A673 (cell line): Measurements from ENCODE around the gene RPTOR. TPM values are rescaled to one million over a fixed set of nuclear protein-coding genes. Genes with fewer than 3 reads are reported as not detected.
A peak's percentile ranks its signal among the peaks of the same experiment; 100 is the strongest.

Experiments used
- BruUV-seq: library from RNA; stranded (reverse); fragments of 400-500 nt; replicated peaks from 2 replicates; lab custom pipeline; 2021; lab: Mats Ljungman, UMichigan
- CTCF ChIA-PET: fragments of 300-600 bp; sonication (Branson Sonifier 250); formaldehyde crosslinking; loops from one replicate; lab custom pipeline; 2022; ENCODE audit warnings: antibody characterized with exemption; lab: Charles Lee
- POLR2A ChIA-PET: fragments of 300-600 bp; sonication (Branson Sonifier 250); formaldehyde crosslinking; loops from one replicate; lab custom pipeline; 2022; ENCODE audit warnings: antibody characterized with exemption; ENCODE audit not compliant: low non-redundant PET; lab: Charles Lee
- DNase-seq: peaks from one replicate; pipeline ENCODE4 v3.0.0-alpha.2; 2015; ENCODE audit warnings: low spot score
- H3K27ac ChIP-seq: fragments of 200-600 bp; sonication (generic); 2 replicates; pipeline ENCODE4 v1.5.1; 2016; ENCODE audit warnings: mixed run types, low read depth, mild to moderate bottlenecking, mixed read lengths, antibody characterized with exemption, low read length; ENCODE audit not compliant: poor library complexity, severe bottlenecking
- H3K27me3 ChIP-seq: fragments of 200-600 bp; sonication (generic); replicated peaks from 2 replicates; pipeline ENCODE4 v1.6.1; 2017; ENCODE audit warnings: mixed run types, low read depth, mild to moderate bottlenecking, mixed read lengths, antibody characterized with exemption, low read length; ENCODE audit not compliant: insufficient read depth, poor library complexity
- H3K36me3 ChIP-seq: fragments of 200-600 bp; sonication (generic); 2 replicates; pipeline ENCODE4 v1.6.1; 2016; ENCODE audit warnings: mixed run types, mild to moderate bottlenecking, mixed read lengths, antibody characterized with exemption, low read length; ENCODE audit not compliant: insufficient read depth, poor library complexity, severe bottlenecking
- H3K4me1 ChIP-seq: fragments of 200-600 bp; sonication (generic); 2 replicates; pipeline ENCODE4 v1.6.1; 2017; ENCODE audit warnings: mixed run types, mild to moderate bottlenecking, mixed read lengths, antibody characterized with exemption, low read length; ENCODE audit not compliant: insufficient read depth, poor library complexity, severe bottlenecking
- H3K4me3 ChIP-seq: fragments of 200-600 bp; sonication (generic); 2 replicates; pipeline ENCODE4 v1.5.1; 2016; ENCODE audit warnings: low read depth, mixed run types, mild to moderate bottlenecking, mixed read lengths, low read length; ENCODE audit not compliant: poor library complexity, severe bottlenecking
- H3K9me3 ChIP-seq: fragments of 200-600 bp; sonication (generic); 2 replicates; pipeline ENCODE4 v1.6.1; 2016; ENCODE audit warnings: mixed run types, low read depth, mild to moderate bottlenecking, mixed read lengths, antibody characterized with exemption, low read length; ENCODE audit not compliant: poor library complexity, severe bottlenecking
- CTCF ChIP-seq: fragments of 300-800, 200-600 bp; sonication (generic); conservative IDR thresholded peaks from 2 replicates; pipeline ENCODE4 v1.5.1; 2017; ENCODE audit warnings: low read depth, mild to moderate bottlenecking, antibody characterized with exemption, low read length, moderate library complexity, mixed read lengths
- EZH2 ChIP-seq: fragments of 200-600 bp; sonication (generic); IDR thresholded peaks from 2 replicates; pipeline ENCODE4 v1.6.1; 2017; ENCODE audit warnings: borderline replicate concordance, low read depth, mild to moderate bottlenecking, mixed read lengths, antibody characterized with exemption, low read length; ENCODE audit not compliant: poor library complexity, severe bottlenecking
- intact Hi-C: fragments of 100-400 bp; cut with micrococcal nuclease; formaldehyde crosslinking; loops from one replicate; pipeline ENCODE4 v1.10.0; 2022; ENCODE audit not compliant: unreplicated experiment
- total RNA-seq: library from RNA; stranded (reverse); gene quantifications from 2 replicates; pipeline ENCODE4 v1.2.3, GENCODE V29; 2021

Gene RPTOR
- total RNA-seq, 1 experiment from 2014 or later, result 55.2 TPM

DNA sequence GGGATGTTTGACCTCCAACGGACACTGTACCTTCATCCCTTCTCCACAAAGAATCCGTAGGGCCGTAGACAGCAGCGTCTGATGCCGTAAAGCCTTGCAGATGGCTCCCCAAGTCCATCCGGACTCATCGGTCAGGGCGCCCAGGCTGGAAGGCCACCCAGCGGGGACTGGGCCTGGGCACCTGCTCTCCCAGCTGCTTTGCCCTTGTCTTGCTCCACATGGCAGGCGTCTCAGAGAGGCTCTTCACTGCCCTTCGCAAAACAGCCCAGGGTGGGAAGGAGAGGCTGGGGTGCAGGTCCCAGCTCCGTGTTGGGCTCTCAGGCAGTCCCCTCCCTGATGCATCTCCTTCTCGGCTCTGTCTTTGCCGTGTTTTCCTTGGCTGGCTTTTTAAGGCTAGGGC, 6.2 kb upstream of the RPTOR start:
- Histone ChIP-seq H3K27ac (no peak overlapping the region), H3K4me1 (no peaks in the 10 kb centered on the region), H3K4me3 (no peak overlapping the region), H3K27me3 (no peaks in the 10 kb centered on the region), H3K9me3 (no peaks in the 10 kb centered on the region), H3K36me3 (no peaks in the 10 kb centered on the region)
- POLR2A ChIA-PET, result no interaction called here
- TF ChIP-seq EZH2 (no peak), CTCF (no peak)
- no TSS peak for BruUV-seq
- CTCF ChIA-PET, result no interaction called here
- intact Hi-C loops, result no loop called here
- DNase-seq, result no peak

DNA sequence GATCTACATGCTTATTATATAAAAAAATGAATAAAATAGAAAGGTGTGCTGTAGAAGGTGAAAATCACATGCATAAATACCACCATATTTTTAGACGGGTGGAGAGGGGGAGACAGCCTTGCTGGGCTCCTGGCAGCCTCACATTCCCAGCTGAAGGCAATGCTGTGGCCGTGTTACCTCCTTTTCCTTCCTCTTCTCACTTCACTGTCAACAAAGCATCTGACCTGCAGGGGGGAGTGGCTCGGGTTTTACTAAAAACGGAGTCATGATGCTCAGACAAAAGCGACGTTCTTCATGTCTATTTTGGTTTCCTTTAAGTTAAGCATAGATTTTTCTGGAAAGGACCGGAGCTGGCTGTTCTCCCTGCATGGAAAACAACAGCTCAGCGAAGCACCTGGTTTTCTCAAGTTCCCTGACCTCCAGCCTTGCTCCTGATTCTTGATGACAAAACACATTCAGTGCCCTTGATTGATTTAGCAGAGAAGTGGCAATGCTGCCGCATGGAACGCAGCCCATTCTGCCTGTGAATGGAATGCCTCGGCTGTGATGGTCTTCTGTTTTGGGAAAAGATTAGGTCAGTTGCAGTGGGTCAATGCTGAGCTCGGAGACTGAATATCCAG, 5.5 kb upstream of the RPTOR start:
- Histone ChIP-seq H3K27ac (no peak overlapping the region), H3K9me3 (no peaks in the 10 kb centered on the region), H3K4me3 (no peak overlapping the region), H3K4me1 (no peaks in the 10 kb centered on the region), H3K36me3 (no peaks in the 10 kb centered on the region), H3K27me3 (no peaks in the 10 kb centered on the region)
- intact Hi-C loops, result no loop called here
- no TSS peak for BruUV-seq
- peak; percentile 20 for DNase-seq
- TF ChIP-seq CTCF (no peak), EZH2 (no peak)
- ChIA-PET POLR2A (no interaction called here), CTCF (no interaction called here)

DNA sequence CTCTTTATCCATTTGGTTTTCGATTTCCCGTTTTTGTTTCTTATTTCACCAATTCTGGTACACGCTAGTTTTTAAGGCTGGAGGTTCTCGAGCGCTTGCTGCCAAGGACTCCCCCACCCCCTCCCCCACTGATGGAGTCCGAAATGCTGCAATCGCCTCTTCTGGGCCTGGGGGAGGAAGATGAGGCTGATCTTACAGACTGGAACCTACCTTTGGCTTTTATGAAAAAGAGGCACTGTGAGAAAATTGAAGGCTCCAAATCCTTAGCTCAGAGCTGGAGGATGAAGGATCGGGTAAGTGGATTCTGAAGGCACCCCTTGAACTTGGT, 825 bp downstream of the RPTOR start:
- intact Hi-C loops, result no loop called here
- ChIA-PET CTCF (no interaction called here), POLR2A (interaction anchor here (0.6 kb wide), 1 partner anchor 93 kb away, joined by 3 read pairs; no protein-coding TSS in a partner anchor)
- no TSS peak for BruUV-seq
- H3K36me3 ChIP-seq, result peaks cover 2% of the 10 kb centered on the region
- no peaks in the 10 kb centered on the region for H3K9me3 ChIP-seq
- H3K4me1 ChIP-seq, result peaks cover 10% of the 10 kb centered on the region
- TF ChIP-seq EZH2 (no peak), CTCF (no peak)
- no peaks in the 10 kb centered on the region for H3K27me3 ChIP-seq
- peak; percentile 21 for DNase-seq
- H3K27ac ChIP-seq, result peak overlapping the region; percentile 78
- H3K4me3 ChIP-seq, result peak overlapping the region; percentile 80
